Measurements from ENCODE around the gene RCOR1. TPM values are rescaled to one million over a fixed set of nuclear protein-coding genes. Genes with fewer than 3 reads are reported as not detected.

The RCOR1 gene
- total RNA-seq, 1 donor = 23.7 TPM

- H3K4me3 ChIP-seq (ENCODE audit: low read depth, low read length) = no peak overlapping the region
- DNase-seq (ENCODE audit: low read depth) = no peak
- TF ChIP-seq, protein P1, sequence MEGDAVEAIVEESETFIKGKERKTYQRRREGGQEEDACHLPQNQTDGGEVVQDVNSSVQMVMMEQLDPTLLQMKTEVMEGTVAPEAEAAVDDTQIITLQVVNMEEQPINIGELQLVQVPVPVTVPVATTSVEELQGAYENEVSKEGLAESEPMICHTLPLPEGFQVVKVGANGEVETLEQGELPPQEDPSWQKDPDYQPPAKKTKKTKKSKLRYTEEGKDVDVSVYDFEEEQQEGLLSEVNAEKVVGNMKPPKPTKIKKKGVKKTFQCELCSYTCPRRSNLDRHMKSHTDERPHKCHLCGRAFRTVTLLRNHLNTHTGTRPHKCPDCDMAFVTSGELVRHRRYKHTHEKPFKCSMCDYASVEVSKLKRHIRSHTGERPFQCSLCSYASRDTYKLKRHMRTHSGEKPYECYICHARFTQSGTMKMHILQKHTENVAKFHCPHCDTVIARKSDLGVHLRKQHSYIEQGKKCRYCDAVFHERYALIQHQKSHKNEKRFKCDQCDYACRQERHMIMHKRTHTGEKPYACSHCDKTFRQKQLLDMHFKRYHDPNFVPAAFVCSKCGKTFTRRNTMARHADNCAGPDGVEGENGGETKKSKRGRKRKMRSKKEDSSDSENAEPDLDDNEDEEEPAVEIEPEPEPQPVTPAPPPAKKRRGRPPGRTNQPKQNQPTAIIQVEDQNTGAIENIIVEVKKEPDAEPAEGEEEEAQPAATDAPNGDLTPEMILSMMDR (IDR thresholded peaks at IDR 0.05; ENCODE audit: insufficient read depth, low read depth, low read length) = no peak
Observed at GRCh38 chr14:102696332-102696731, 103.9 kb downstream of the RCOR1 start.

DNA sequence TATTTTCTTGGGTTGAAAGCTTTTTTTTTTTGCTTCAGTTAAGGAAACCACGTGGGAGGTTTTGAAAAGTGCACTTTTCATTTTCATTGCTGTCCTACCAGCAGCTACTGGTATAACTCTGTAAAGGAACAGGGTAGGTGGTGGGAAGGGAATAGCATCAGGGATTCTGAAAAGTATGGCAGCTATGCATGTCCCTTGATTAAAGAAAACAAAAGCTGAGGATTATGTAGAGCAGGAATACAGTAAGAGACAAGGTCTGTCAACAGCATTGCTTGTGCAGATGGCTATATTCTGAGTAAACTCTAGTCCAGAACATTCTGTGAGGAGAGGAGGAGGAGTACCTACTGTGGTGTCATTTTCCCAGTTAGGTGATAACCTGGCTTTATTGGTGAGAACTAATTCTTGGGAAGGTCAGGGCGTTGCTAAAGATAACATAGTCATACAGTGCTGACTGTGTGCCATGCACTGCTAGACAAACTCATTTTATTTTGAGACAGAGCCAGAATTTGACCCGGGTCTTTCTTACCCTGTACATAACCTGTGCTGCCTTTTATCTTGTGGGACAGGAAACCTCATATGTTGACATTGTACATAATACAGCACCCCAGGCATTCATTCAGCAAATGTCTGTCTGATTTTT lies 104.5 kb downstream of the RCOR1 start:
- DNase-seq (ENCODE audit: low read depth) = no peak
- TF ChIP-seq, protein P1 (IDR thresholded peaks at IDR 0.05; ENCODE audit: insufficient read depth, low read depth, low read length) = no peak
- H3K4me3 ChIP-seq (ENCODE audit: low read depth, low read length) = no peak overlapping the region

GRCh38 chr14:102697501-102697900 lies 105.1 kb downstream of the RCOR1 start:
- TF ChIP-seq, protein P1 (IDR thresholded peaks at IDR 0.05; ENCODE audit: insufficient read depth, low read depth, low read length) = no peak
- no peak overlapping the region for H3K4me3 ChIP-seq (ENCODE audit: low read depth, low read length)
- no peak for DNase-seq (ENCODE audit: low read depth)

DNA sequence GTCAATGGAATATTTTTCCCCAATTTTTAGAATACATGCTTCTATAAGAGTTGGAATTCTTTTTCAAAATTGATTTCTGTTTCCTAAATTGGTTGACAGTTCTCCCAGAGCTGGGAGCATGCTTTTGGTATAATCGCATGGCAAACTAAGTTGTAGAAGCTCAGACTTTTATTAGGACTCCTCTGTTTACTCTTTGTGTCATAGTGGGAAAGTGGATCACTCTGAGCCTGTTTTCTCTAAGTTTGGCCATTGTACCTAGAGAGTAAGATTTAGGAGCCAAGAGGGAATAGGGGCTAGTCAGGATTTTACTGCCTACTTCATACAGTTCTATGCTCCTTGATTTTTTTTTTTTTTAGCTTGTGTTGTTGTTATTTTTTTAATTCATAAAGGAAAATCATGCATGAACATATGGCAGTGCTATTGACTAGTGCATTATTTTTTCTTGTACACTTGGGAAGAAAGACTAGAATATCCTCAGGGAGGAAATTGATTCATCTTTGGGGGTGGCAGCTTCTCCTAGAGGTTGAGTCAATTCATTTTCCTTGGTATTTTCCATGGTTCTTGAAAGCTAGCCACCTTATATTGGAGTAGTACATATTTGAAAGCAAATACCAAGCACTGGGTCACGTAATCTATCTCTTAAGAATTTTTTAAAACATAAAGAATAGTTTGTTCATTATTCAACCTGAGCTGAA lies 107.1 kb downstream of the RCOR1 start:
- DNase-seq (ENCODE audit: low read depth) = no peak
- TF ChIP-seq, protein P1 (IDR thresholded peaks at IDR 0.05; ENCODE audit: insufficient read depth, low read depth, low read length) = no peak

GRCh38 chr14:102708494-102708893 lies 116.0 kb downstream of the RCOR1 start:
- H3K4me3 ChIP-seq (ENCODE audit: low read depth, low read length) = no peak overlapping the region
- no peak for DNase-seq (ENCODE audit: low read depth)
- TF ChIP-seq, protein P1 (IDR thresholded peaks at IDR 0.05; ENCODE audit: insufficient read depth, low read depth, low read length) = no peak

More for the DNA sequence above, 107.1 kb downstream of the RCOR1 start:
- H3K4me3 ChIP-seq (ENCODE audit: low read depth, low read length) = no peak overlapping the region

GRCh38 chr14:102711207-102711606 lies 118.8 kb downstream of the RCOR1 start:
- no peak overlapping the region for H3K4me3 ChIP-seq (ENCODE audit: low read depth, low read length)
- DNase-seq (ENCODE audit: low read depth) = no peak
- TF ChIP-seq, protein P1 (IDR thresholded peaks at IDR 0.05; ENCODE audit: insufficient read depth, low read depth, low read length) = no peak
